Measurements from ENCODE around the gene SAMD10.

GRCh38 chr20:63945031-63945658 lies 34.3 kb downstream of the SAMD10 start:
- no peak for TF ChIP-seq CTCF (IDR thresholded peaks at IDR 0.05; ENCODE audit: low read length)
- no peak for TF ChIP-seq EZH2 (optimal IDR thresholded peaks at IDR 0.05; ENCODE audit: low read depth, low read length)
